GM21381 (cell line): Measurements from ENCODE around the gene CCDC61.

Experiments
- ATAC-seq: cut with Tn5 transposase; IDR thresholded peaks from one replicate; pipeline ENCODE4 v1.9.1; 2021; ENCODE audit warnings: mild to moderate bottlenecking, moderate library complexity; ENCODE audit not compliant: unreplicated experiment

CCDC61 gene

GRCh38 chr19:45973553-45974338, 21.5 kb upstream of the CCDC61 start, which contains the start of gene NOVA2:
Gene NOVA2, minus strand, starts transcription at chr19:45973865. Its CDS starts 514 bp downstream, at chr19:45973351.
- no peak for ATAC-seq

GRCh38 chr19:45975306-45976070, 19.8 kb upstream of the CCDC61 start:
- no peak for ATAC-seq

GRCh38 chr19:45976178-45976577, 19.1 kb upstream of the CCDC61 start:
- no peak for ATAC-seq

GRCh38 chr19:45978156-45978555, 17.1 kb upstream of the CCDC61 start:
- no peak for ATAC-seq

GRCh38 chr19:45981350-45981749, 13.9 kb upstream of the CCDC61 start:
- no peak for ATAC-seq

GRCh38 chr19:45985321-45985720, 9.9 kb upstream of the CCDC61 start:
- ATAC-seq = no peak

GRCh38 chr19:45990113-45990728, 5.0 kb upstream of the CCDC61 start:
- ATAC-seq = no peak

- ATAC-seq = no peak
These were observed 740 bp upstream of the CCDC61 start for GRCh38 chr19:45994456-45994997.

- ATAC-seq = no peak
These were observed 583 bp downstream of the CCDC61 start for GRCh38 chr19:45995715-45996385.

- no peak for ATAC-seq
These were observed 1.7 kb downstream of the CCDC61 start for GRCh38 chr19:45996933-45997332.

GRCh38 chr19:45998834-45999233, 3.6 kb downstream of the CCDC61 start:
- no peak for ATAC-seq

GRCh38 chr19:45999653-46000121, 4.4 kb downstream of the CCDC61 start:
- ATAC-seq = no peak

GRCh38 chr19:46000491-46001246, 5.4 kb downstream of the CCDC61 start:
- ATAC-seq = no peak

- no peak for ATAC-seq
These were observed 7.5 kb downstream of the CCDC61 start for GRCh38 chr19:46002678-46003275.

- no peak for ATAC-seq
These were observed 11.1 kb downstream of the CCDC61 start for GRCh38 chr19:46006411-46006810.

GRCh38 chr19:46009530-46010510, 14.6 kb downstream of the CCDC61 start:
- ATAC-seq = no peak

- no peak for ATAC-seq
These were observed 19.3 kb downstream of the CCDC61 start for GRCh38 chr19:46014534-46014933.

GRCh38 chr19:46014941-46015686, 19.8 kb downstream of the CCDC61 start:
- ATAC-seq = no peak
